ENCODE measurements around the gene TRIM62.

The TRIM62 gene

GRCh38 chr1:33182401-33182841 lies 578 bp upstream of the TRIM62 start:
- no peak for DNase-seq (ENCODE audit: low read depth, low spot score)

GRCh38 chr1:33180911-33181890 lies 642 bp downstream of the TRIM62 start:
- peak overlapping the region; percentile 79 for H3K4me3 ChIP-seq (ENCODE audit: low read length)
- DNase-seq (ENCODE audit: low read depth, low spot score) = peak; percentile 28

More at GRCh38 chr1:33182401-33182841, 578 bp upstream of the TRIM62 start:
- no peak overlapping the region; the same call in 1 of the 2 replicates for H3K4me3 ChIP-seq (ENCODE audit: low read length)

- H3K4me3 ChIP-seq (ENCODE audit: low read length) = no peak overlapping the region
- no peak for DNase-seq (ENCODE audit: low read depth, low spot score)
These were observed 1.5 kb downstream of the TRIM62 start for GRCh38 chr1:33180226-33180910.

- H3K4me3 ChIP-seq (ENCODE audit: low read length) = no peak overlapping the region
- DNase-seq (ENCODE audit: low read depth, low spot score) = no peak
These were observed 2.9 kb downstream of the TRIM62 start for GRCh38 chr1:33178836-33179439.

- H3K4me3 ChIP-seq (ENCODE audit: low read length) = no peak overlapping the region
- no peak for DNase-seq (ENCODE audit: low read depth, low spot score)
These were observed 3.8 kb downstream of the TRIM62 start for GRCh38 chr1:33177996-33178540.

- no peak for DNase-seq (ENCODE audit: low read depth, low spot score)
These were observed 5.0 kb downstream of the TRIM62 start for GRCh38 chr1:33176887-33177286.

GRCh38 chr1:33176362-33176850 lies 5.4 kb downstream of the TRIM62 start:
- no peak for DNase-seq (ENCODE audit: low read depth, low spot score)
- H3K4me3 ChIP-seq (ENCODE audit: low read length) = no peak overlapping the region

More at GRCh38 chr1:33176887-33177286, 5.0 kb downstream of the TRIM62 start:
- no peak overlapping the region for H3K4me3 ChIP-seq (ENCODE audit: low read length)

GRCh38 chr1:33175865-33176264 lies 6.0 kb downstream of the TRIM62 start:
- DNase-seq (ENCODE audit: low read depth, low spot score) = no peak
- H3K4me3 ChIP-seq (ENCODE audit: low read length) = no peak overlapping the region

- H3K4me3 ChIP-seq (ENCODE audit: low read length) = no peak overlapping the region
- DNase-seq (ENCODE audit: low read depth, low spot score) = no peak
These were observed 8.8 kb downstream of the TRIM62 start for GRCh38 chr1:33173091-33173490.

- no peak for DNase-seq (ENCODE audit: low read depth, low spot score)
- no peak overlapping the region for H3K4me3 ChIP-seq (ENCODE audit: low read length)
These were observed 9.6 kb downstream of the TRIM62 start for GRCh38 chr1:33171977-33172813.

GRCh38 chr1:33170351-33171274 lies 11.2 kb downstream of the TRIM62 start:
- H3K4me3 ChIP-seq (ENCODE audit: low read length) = no peak overlapping the region
- no peak for DNase-seq (ENCODE audit: low read depth, low spot score)

GRCh38 chr1:33169290-33170055 lies 12.4 kb downstream of the TRIM62 start:
- no peak overlapping the region for H3K4me3 ChIP-seq (ENCODE audit: low read length)
- DNase-seq (ENCODE audit: low read depth, low spot score) = no peak

GRCh38 chr1:33168556-33169289 lies 13.1 kb downstream of the TRIM62 start:
- no peak overlapping the region for H3K4me3 ChIP-seq (ENCODE audit: low read length)
- DNase-seq (ENCODE audit: low read depth, low spot score) = no peak

- DNase-seq (ENCODE audit: low read depth, low spot score) = no peak
- H3K4me3 ChIP-seq (ENCODE audit: low read length) = no peak overlapping the region
These were observed 14.0 kb downstream of the TRIM62 start for GRCh38 chr1:33167650-33168447.

GRCh38 chr1:33165809-33166208 lies 16.0 kb downstream of the TRIM62 start:
- DNase-seq (ENCODE audit: low read depth, low spot score) = no peak
- no peak overlapping the region for H3K4me3 ChIP-seq (ENCODE audit: low read length)

Data from Jurkat, Clone E6-1 (cell line).